ENCODE measurements around the gene CADPS2.
A peak's percentile ranks its signal among the peaks of the same experiment; 100 is the strongest.
"Not testable (repeated sequence)": the region's sequence is repeated elsewhere in the genome, so short reads cannot be mapped to it uniquely, and the experiment has no call there.

The CADPS2 gene

GRCh38 chr7:122300956-122301833 is 585.1 kb downstream of the CADPS2 start:
- no peaks in the 10 kb centered on the region for H3K36me3 ChIP-seq (ENCODE audit: control insufficient read depth, insufficient read depth, low read length)
- H3K4me3 ChIP-seq (ENCODE audit: insufficient read depth, low read depth, low read length) = peak overlapping the region; percentile 46
- no peaks in the 10 kb centered on the region for H3K9me3 ChIP-seq (ENCODE audit: control insufficient read depth, low read length)
- peaks cover 38% of the 10 kb centered on the region for H3K4me1 ChIP-seq (ENCODE audit: control insufficient read depth, insufficient read depth, low read length)
- 32 to 43% methylated on average over 5 to 8 of the region's 11 CpGs for WGBS, 2 experiments
- peaks cover 94% of the 10 kb centered on the region for H3K27me3 ChIP-seq (ENCODE audit: control insufficient read depth, insufficient read depth, low read length, poor library complexity, severe bottlenecking)
- no peak overlapping the region for H3K27ac ChIP-seq (ENCODE audit: insufficient read depth, low read depth, low read length, poor library complexity, severe bottlenecking)

GRCh38 chr7:122300211-122300932 is 585.9 kb downstream of the CADPS2 start:
- Histone ChIP-seq H3K4me1 (ENCODE audit: control insufficient read depth, insufficient read depth, low read length) (peaks cover 30% of the 10 kb centered on the region), H3K9me3 (ENCODE audit: control insufficient read depth, low read length) (no peaks in the 10 kb centered on the region), H3K36me3 (ENCODE audit: control insufficient read depth, insufficient read depth, low read length) (no peaks in the 10 kb centered on the region), H3K27ac (ENCODE audit: insufficient read depth, low read depth, low read length, poor library complexity, severe bottlenecking) (no peak overlapping the region), H3K27me3 (ENCODE audit: control insufficient read depth, insufficient read depth, low read length, poor library complexity, severe bottlenecking) (peaks cover 85% of the 10 kb centered on the region), H3K4me3 (ENCODE audit: insufficient read depth, low read depth, low read length) (peak overlapping the region; percentile 46)
- 1% methylated on average over 43 of the region's 43 CpGs for WGBS, 2 experiments

GRCh38 chr7:122299624-122300210 is 586.5 kb downstream of the CADPS2 start:
- Histone ChIP-seq H3K9me3 (ENCODE audit: control insufficient read depth, low read length) (no peaks in the 10 kb centered on the region), H3K4me1 (ENCODE audit: control insufficient read depth, insufficient read depth, low read length) (peaks cover 24% of the 10 kb centered on the region), H3K27me3 (ENCODE audit: control insufficient read depth, insufficient read depth, low read length, poor library complexity, severe bottlenecking) (peaks cover 79% of the 10 kb centered on the region), H3K4me3 (ENCODE audit: insufficient read depth, low read depth, low read length) (peak overlapping the region; percentile 46), H3K27ac (ENCODE audit: insufficient read depth, low read depth, low read length, poor library complexity, severe bottlenecking) (no peak overlapping the region), H3K36me3 (ENCODE audit: control insufficient read depth, insufficient read depth, low read length) (no peaks in the 10 kb centered on the region)
- 2 to 3% methylated on average over 32 of the region's 32 CpGs for WGBS, 2 experiments

- H3K4me1 ChIP-seq (ENCODE audit: control insufficient read depth, insufficient read depth, low read length) = peaks cover 14% of the 10 kb centered on the region
- no peaks in the 10 kb centered on the region for H3K36me3 ChIP-seq (ENCODE audit: control insufficient read depth, insufficient read depth, low read length)
- peaks cover 68% of the 10 kb centered on the region for H3K27me3 ChIP-seq (ENCODE audit: control insufficient read depth, insufficient read depth, low read length, poor library complexity, severe bottlenecking)
- H3K4me3 ChIP-seq (ENCODE audit: insufficient read depth, low read depth, low read length) = no peak overlapping the region
- WGBS, 2 experiments = 89 to 90% methylated on average over 2 of the region's 2 CpGs
- no peaks in the 10 kb centered on the region for H3K9me3 ChIP-seq (ENCODE audit: control insufficient read depth, low read length)
- no peak overlapping the region for H3K27ac ChIP-seq (ENCODE audit: insufficient read depth, low read depth, low read length, poor library complexity, severe bottlenecking)
Observed at GRCh38 chr7:122298618-122299017, 587.6 kb downstream of the CADPS2 start.

GRCh38 chr7:122298131-122298530 is 588.1 kb downstream of the CADPS2 start:
- Histone ChIP-seq H3K9me3 (ENCODE audit: control insufficient read depth, low read length) (no peaks in the 10 kb centered on the region), H3K4me1 (ENCODE audit: control insufficient read depth, insufficient read depth, low read length) (peaks cover 14% of the 10 kb centered on the region), H3K27me3 (ENCODE audit: control insufficient read depth, insufficient read depth, low read length, poor library complexity, severe bottlenecking) (peaks cover 63% of the 10 kb centered on the region), H3K27ac (ENCODE audit: insufficient read depth, low read depth, low read length, poor library complexity, severe bottlenecking) (no peak overlapping the region), H3K36me3 (ENCODE audit: control insufficient read depth, insufficient read depth, low read length) (no peaks in the 10 kb centered on the region), H3K4me3 (ENCODE audit: insufficient read depth, low read depth, low read length) (no peak overlapping the region)
- 82 to 88% methylated on average over 1 to 2 of the region's 2 CpGs for WGBS, 2 experiments

- H3K4me3 ChIP-seq (ENCODE audit: insufficient read depth, low read depth, low read length) = no peak overlapping the region
- no peaks in the 10 kb centered on the region for H3K36me3 ChIP-seq (ENCODE audit: control insufficient read depth, insufficient read depth, low read length)
- H3K27me3 ChIP-seq (ENCODE audit: control insufficient read depth, insufficient read depth, low read length, poor library complexity, severe bottlenecking) = no peaks in the 10 kb centered on the region
- H3K4me1 ChIP-seq (ENCODE audit: control insufficient read depth, insufficient read depth, low read length) = no peaks in the 10 kb centered on the region
- no peak overlapping the region for H3K27ac ChIP-seq (ENCODE audit: insufficient read depth, low read depth, low read length, poor library complexity, severe bottlenecking)
- WGBS, 2 experiments = 84 to 98% methylated on average over 2 of the region's 2 CpGs
- H3K9me3 ChIP-seq (ENCODE audit: control insufficient read depth, low read length) = no peaks in the 10 kb centered on the region
Observed at GRCh38 chr7:122291189-122291588, 595.1 kb downstream of the CADPS2 start.

GRCh38 chr7:122290476-122290875 is 595.8 kb downstream of the CADPS2 start:
- no peak overlapping the region for H3K4me3 ChIP-seq (ENCODE audit: insufficient read depth, low read depth, low read length)
- no peaks in the 10 kb centered on the region for H3K9me3 ChIP-seq (ENCODE audit: control insufficient read depth, low read length)
- WGBS, 2 experiments = 88 to 89% methylated on average over 1 of the region's 1 CpG

GRCh38 chr7:122289426-122289825 is 596.8 kb downstream of the CADPS2 start:
- Histone ChIP-seq H3K27ac (ENCODE audit: insufficient read depth, low read depth, low read length, poor library complexity, severe bottlenecking) (no peak overlapping the region), H3K27me3 (ENCODE audit: control insufficient read depth, insufficient read depth, low read length, poor library complexity, severe bottlenecking) (no peaks in the 10 kb centered on the region), H3K4me3 (ENCODE audit: insufficient read depth, low read depth, low read length) (no peak overlapping the region), H3K9me3 (ENCODE audit: control insufficient read depth, low read length) (no peaks in the 10 kb centered on the region), H3K36me3 (ENCODE audit: control insufficient read depth, insufficient read depth, low read length) (no peaks in the 10 kb centered on the region), H3K4me1 (ENCODE audit: control insufficient read depth, insufficient read depth, low read length) (no peaks in the 10 kb centered on the region)
- 100% methylated on average over 1 of the region's 1 CpG for WGBS, 2 experiments

More at GRCh38 chr7:122290476-122290875, 595.8 kb downstream of the CADPS2 start:
- H3K27me3 ChIP-seq (ENCODE audit: control insufficient read depth, insufficient read depth, low read length, poor library complexity, severe bottlenecking) = no peaks in the 10 kb centered on the region
- H3K4me1 ChIP-seq (ENCODE audit: control insufficient read depth, insufficient read depth, low read length) = no peaks in the 10 kb centered on the region
- no peaks in the 10 kb centered on the region for H3K36me3 ChIP-seq (ENCODE audit: control insufficient read depth, insufficient read depth, low read length)
- no peak overlapping the region for H3K27ac ChIP-seq (ENCODE audit: insufficient read depth, low read depth, low read length, poor library complexity, severe bottlenecking)

- H3K27ac ChIP-seq (ENCODE audit: insufficient read depth, low read depth, low read length, poor library complexity, severe bottlenecking); H3K27me3 ChIP-seq (ENCODE audit: control insufficient read depth, insufficient read depth, low read length, poor library complexity, severe bottlenecking); H3K4me3 ChIP-seq (ENCODE audit: insufficient read depth, low read depth, low read length); H3K4me1 ChIP-seq (ENCODE audit: control insufficient read depth, insufficient read depth, low read length); H3K9me3 ChIP-seq (ENCODE audit: control insufficient read depth, low read length); H3K36me3 ChIP-seq (ENCODE audit: control insufficient read depth, insufficient read depth, low read length): not testable (repeated sequence)
- WGBS, 2 experiments = 75 to 83% methylated on average over 18 to 19 of the region's 24 CpGs
Observed at GRCh38 chr7:122284608-122285007, 601.7 kb downstream of the CADPS2 start.

- Histone ChIP-seq H3K27ac (ENCODE audit: insufficient read depth, low read depth, low read length, poor library complexity, severe bottlenecking) (no peak overlapping the region), H3K36me3 (ENCODE audit: control insufficient read depth, insufficient read depth, low read length) (no peaks in the 10 kb centered on the region), H3K4me1 (ENCODE audit: control insufficient read depth, insufficient read depth, low read length) (no peaks in the 10 kb centered on the region), H3K9me3 (ENCODE audit: control insufficient read depth, low read length) (no peaks in the 10 kb centered on the region), H3K4me3 (ENCODE audit: insufficient read depth, low read depth, low read length) (no peak overlapping the region), H3K27me3 (ENCODE audit: control insufficient read depth, insufficient read depth, low read length, poor library complexity, severe bottlenecking) (no peaks in the 10 kb centered on the region)
- 100% methylated on average over 1 of the region's 2 CpGs for WGBS, 2 experiments
Observed at GRCh38 chr7:122273117-122273516, 613.1 kb downstream of the CADPS2 start.

Measured in ectodermal cell (in vitro differentiated cells).